Measurements from ENCODE around the gene ARMC3.

The ARMC3 gene

DNA sequence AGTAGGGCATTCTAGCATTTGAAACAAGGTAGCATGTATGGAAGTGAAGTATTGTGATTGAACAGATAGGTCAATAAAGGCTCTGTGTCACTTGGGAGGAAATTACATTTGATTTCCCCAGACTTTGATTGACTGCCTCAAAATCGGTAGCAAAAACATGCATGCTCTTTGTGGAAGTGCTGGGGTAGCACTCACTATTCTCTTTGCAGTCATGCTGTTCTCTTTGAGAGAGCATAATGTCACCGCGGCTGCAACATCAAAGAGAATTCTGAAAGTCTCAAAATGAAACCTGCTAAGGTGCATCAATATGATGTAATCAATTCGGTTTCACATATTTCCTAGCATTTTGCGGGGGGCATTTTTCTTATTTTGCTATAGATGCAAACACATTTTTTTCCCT lies 64.2 kb downstream of the ARMC3 start:
- FAIRE-seq (no peak), DNase-seq (ENCODE audit: low spot score) (no peak)

DNA sequence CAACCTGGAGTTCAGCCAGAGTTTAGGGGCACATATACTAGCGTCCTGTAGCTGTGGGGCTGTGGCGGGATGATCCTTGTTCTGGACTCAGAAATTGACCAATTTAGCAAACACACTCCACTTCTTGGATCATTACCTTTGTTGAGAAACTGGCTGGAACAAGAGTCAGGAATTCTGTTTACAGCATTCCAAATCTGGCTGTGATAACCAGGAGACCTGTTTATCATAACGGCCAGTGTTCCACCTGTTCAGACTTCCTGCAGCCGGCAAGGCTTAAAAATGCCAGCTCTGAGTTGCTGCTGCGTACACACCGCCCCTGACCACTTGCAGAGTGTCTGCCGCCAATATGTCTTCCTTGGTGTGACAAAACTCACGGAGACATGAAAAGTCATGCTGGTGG lies 64.8 kb downstream of the ARMC3 start:
- DNase-seq (ENCODE audit: low spot score) (no peak), FAIRE-seq (no peak)

DNA sequence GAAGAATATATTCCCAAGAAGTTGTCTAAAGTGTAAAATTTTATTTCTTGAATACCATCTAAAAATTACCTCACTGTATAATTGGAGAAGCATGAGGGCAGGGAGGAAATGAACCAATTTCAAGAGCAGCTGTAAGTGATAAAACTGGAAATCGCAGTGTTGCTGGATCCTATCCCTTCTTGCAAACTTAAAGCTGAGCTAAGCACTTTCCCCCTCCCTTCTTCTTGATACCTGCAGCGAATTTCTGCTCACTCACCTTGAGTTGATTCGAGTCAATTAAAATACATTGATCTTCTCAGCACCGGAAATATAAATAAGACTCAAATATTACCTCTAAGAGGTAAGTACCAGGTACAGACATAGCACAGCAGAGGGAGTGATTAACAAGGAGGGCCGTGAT lies 65.5 kb downstream of the ARMC3 start:
- no peak for DNase-seq (ENCODE audit: low spot score)
- FAIRE-seq: no peak

DNA sequence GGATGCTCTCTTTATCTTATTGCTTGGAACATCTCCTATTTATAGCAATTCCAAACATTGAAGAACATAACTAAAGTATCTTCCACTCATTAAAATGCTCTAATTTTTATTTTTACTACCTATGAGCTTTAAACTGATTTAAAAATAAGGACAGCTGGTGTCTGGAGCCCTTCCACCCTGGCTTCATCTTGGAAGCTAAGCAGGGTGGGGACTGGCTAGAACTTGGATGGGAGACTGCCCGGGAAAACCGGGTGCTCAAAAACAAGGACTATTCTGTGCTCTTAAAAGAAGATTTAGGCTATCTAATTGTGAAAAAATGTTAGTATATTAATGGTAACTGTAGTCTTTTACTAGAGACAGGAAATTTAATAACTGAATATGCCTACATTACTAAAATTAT lies 69.2 kb downstream of the ARMC3 start:
- no peak for FAIRE-seq
- no peak for DNase-seq (ENCODE audit: low spot score)

DNA sequence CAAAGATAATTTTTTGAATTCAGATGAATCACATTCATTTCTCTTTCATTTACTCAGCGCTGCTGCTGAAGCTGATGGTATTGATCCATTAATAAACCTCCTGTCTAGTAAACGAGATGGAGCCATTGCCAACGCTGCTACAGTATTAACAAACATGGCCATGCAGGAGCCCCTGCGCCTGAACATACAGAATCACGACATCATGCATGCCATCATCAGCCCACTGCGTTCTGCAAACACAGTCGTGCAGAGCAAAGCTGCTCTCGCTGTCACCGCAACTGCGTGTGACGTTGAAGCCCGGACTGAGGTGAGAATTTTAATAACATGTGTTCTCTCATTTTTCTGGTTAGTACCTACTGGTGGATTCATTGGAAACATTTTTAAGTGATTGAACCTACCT lies 70.2 kb downstream of the ARMC3 start:
- no peak for FAIRE-seq

DNA sequence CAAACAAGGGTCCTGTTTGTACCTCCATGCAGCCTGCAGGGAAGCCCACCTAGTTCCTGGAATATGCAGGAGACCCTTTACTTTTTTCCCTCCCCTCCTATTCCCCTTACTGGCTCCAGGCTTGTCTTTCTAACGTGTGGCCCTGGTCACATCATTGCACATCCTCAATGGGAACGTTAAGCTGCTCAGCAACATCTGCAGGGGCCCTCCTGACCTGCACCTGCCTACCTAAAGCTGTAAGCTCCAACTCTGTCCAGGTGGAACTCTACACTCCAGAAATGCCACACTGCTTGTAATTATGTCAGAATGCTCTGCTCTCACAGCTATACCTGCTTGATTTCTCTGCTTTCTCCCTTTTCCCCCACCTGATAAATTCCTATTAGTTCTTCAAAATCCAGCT lies 72.1 kb downstream of the ARMC3 start:
- no peak for FAIRE-seq
- no peak for DNase-seq (ENCODE audit: low spot score)

More for the DNA sequence above, 70.2 kb downstream of the ARMC3 start:
- DNase-seq (ENCODE audit: low spot score): no peak

DNA sequence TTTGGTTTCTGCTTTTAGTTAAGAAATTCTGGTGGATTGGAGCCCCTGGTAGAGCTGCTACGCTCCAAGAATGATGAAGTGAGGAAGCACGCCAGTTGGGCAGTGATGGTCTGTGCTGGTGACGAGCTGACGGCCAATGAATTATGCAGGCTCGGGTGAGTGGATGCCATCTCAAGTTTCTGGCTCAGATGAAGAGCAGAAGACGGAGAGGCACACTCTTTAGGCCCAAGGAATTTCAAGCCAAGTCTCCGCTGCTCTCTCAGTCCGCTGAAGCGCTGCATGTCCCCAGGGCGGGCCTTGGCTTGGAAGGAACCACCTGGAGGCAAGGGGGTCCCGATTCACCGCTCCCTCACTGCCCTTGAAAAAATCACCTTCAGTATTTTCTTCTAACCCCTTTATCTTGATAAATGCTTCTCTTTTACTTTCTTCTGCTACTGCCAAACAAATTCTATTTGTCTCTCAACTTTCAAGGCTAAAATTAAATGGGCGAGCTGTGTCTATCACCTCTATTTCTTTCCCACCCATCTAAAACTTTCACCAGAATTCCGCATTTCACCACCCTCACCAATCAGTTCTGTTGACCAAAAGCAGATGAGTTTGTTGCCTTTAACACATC lies 74.2 kb downstream of the ARMC3 start:
- FAIRE-seq (no peak), DNase-seq (ENCODE audit: low spot score) (no peak)

DNA sequence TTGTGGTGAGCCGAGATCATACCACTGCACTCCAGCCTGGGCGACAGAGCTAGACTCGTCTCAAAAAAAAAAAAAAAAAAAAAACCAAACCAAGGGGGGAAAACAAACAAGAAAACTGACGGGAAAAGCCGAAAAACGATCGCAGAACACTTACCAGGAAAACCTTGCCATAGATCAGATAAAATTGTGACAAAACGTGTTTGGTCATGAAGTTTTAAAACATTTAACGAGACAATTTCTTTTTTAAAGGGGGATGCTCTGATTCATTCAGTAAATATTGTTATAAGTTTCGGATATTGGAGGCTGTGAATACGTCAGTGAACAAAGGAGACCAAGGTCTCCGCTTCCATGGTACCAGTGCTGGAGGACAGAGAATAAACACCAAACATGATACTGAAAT lies 77.3 kb downstream of the ARMC3 start:
- no peak for FAIRE-seq
- no peak for DNase-seq (ENCODE audit: low spot score)

DNA sequence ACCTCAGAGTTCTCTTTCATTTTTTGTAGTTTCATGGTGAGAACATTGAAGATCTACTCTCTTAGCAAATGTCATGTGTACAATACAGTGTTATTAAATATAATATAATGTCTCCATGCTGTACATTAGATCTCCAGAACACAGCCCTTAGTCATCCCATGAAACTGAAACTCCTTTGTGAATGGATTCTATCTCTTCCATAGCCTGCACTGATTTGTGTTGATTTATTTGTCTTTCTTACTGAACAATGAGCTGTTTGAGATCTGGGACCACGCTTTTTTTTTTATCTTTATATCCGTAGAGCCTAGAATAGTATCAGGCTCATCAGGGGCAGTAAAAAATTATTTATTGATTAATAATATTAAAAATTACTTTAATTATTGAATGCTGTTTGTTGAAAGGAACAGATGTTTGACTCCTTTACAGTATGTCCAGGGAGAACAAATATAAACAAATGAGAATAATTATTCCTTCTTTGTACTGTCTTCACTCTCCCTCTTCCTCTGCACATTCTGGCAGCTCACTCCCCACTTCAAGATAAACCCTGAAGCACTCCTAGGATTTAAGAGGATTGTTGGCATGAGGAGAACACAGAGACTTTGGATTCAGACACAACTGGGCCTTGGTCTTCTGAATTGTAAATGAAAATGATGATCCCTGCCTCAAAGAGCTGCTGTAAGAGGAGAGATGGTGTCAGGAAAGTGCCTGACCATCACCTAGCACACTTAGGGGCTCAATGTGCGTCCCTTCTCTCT lies 85.9 kb downstream of the ARMC3 start:
- FAIRE-seq (no peak), DNase-seq (ENCODE audit: low spot score) (no peak)

DNA sequence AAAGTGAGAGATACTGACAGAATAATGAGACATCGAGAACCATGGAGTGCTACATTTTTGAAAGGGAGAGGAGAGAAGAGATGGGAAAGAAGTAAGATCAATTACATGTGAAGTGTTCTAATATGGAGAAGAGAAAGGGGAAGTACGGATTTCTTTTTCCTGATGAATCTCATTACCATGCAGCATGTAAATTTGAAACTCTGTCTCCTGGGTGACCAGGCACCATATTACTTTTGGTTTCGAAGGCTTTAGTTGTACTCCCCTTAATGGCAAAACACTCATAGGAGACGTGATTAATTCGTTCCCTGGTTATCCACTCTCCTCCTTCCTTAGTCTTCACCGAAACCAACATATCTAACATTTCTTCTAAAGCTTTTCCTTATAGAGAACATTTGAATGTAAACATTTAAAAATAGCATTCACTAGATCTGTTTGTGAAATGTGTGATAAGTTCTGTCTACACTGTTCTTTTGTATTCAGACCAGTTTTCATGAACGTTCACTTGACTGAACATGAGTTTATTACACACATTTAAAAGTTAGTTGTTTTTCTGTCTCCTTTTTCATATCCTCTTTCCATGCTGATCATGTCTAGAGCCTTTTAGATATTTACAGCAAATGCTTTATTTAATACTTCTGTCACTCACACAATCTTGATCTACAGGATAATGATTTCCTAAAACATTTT lies 87.3 kb downstream of the ARMC3 start:
- FAIRE-seq (no peak), DNase-seq (ENCODE audit: low spot score) (no peak)

DNA sequence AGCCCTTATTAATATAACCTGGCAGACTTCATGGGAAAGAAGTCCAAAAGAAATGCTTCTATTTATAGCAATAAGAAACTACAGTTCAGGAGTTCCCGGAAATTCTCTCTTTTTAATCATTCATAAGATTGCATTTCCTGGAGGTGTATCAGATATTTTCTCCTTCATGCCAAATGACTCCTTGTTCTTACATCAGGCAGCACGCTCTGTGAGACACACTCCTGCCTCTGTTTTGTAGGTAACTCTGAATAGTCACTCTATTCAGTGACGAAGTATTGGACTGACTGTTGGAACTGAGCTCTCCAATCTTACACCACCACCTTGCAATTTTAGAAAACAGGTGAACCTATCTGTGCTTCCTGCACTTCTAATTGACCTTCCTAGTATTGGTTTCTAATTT lies 88.8 kb downstream of the ARMC3 start:
- FAIRE-seq: no peak
- DNase-seq (ENCODE audit: low spot score): no peak

DNA sequence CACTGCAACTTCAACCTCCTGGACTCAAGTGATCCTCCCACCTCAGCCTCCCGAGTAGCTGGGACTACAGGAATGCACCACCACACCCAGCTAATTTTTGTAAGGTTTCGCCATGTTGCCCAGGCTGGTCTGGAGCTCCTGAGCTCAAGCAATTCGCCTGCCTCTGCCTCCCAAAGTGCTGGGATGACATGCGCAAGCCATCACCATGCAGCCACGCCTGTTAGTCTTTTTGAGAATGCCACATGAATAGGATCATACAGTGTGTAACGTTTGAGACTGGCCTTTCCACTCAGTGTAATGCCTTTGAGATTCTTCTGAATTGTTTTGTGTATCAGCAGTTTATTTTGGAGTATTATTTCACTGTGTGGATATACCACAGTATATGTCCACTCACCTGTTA lies 91.8 kb downstream of the ARMC3 start:
- FAIRE-seq: no peak
- no peak for DNase-seq (ENCODE audit: low spot score)

DNA sequence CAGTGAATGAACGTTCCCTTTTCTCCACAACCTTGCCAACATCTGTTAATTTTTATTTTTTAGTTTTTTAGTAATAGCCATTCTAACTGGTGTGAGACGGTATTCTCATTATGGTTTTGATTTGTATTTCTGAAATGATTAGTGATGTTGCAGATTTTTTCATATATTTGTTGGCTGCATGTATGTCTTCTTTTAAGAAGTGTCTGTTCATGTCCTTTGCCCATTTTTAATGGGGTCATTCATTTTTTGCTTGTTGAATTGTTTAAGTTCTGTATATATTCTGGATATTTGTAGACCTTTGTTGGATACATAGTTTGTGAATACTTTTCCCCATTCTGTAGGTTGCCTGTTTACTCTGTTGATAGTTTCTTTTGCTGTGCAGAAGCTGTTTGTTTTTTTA lies 93.6 kb downstream of the ARMC3 start:
- FAIRE-seq (no peak), DNase-seq (ENCODE audit: low spot score) (no peak)

DNA sequence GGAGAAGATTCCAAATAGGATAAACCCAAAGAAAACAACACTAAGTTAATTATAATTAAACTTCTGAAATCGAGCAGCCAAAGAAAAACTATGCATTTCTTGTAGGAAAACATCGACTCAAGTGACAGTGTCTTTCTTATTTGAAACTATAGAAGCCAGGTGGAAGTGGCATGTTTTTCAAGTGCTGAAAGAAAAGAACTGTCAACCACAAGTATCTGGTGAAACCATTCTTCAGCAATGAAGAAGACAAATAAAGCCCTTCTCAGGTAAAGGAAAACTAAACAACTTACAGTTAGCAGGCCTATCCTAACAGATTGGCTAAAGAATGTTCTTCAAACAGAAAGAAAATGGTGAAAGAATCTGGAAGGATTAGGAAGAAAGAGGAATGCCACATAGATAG lies 96.1 kb downstream of the ARMC3 start:
- FAIRE-seq: no peak

DNA sequence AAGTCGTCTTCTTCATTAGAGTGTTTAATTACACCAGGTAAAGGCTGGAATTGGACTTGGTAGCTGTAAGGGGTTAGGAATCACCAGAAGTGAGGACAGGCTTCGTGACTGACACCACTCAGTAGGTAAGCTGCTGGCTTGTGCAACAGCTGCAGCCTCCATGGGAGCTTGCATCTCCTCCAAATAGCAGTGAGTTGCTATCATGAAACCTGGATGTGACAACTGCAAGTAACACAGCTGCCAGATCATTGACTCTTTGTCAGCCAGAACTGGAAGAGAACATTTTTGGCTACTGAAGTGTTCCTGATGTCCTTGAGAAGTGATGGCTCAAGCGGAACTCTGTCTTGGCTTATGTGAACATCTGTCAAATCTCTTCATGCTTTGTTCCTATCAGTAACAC lies 103.5 kb downstream of the ARMC3 start:
- FAIRE-seq: no peak
- DNase-seq (ENCODE audit: low spot score): no peak

More for the DNA sequence above, 96.1 kb downstream of the ARMC3 start:
- no peak for DNase-seq (ENCODE audit: low spot score)

DNA sequence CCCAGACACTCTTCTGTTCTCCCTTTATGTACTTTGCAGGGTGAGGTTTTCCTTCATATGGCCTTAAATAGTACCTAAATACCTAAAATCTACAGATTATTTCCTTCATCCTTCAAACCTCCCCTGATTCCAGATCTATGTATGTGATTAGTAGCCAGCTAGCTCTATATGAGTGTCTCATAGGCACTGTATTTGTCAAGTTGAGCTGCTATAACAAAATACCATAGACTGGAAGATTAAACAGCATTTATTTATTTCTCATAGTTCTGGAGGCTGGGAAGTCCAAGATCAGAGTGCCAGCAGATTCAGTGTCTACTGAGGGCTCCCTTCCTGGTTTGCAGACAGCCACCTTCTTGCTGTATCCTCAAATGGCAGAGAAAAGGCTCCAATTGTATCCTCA lies 106.9 kb downstream of the ARMC3 start:
- FAIRE-seq (no peak), DNase-seq (ENCODE audit: low spot score) (no peak)

DNA sequence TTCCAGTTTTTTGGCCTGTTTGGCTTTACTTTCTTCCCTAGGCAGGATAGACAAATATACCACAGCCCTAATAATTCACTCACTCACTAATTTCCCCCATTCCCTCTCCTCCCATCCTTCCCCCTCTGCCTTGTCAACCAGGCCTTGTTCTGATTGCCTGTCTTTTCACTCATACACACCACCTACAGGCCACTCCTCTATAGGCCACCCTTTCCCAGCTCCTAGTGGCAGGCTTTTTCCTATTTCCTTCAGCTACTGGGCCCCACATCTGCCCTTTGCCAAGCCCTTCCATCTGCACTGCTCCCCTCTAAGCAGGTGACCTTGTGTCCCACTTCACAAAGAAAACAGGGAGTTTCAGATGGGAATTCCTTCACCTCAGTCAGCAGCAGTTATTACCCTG lies 107.7 kb downstream of the ARMC3 start:
- DNase-seq (ENCODE audit: low spot score) (no peak), FAIRE-seq (no peak)

DNA sequence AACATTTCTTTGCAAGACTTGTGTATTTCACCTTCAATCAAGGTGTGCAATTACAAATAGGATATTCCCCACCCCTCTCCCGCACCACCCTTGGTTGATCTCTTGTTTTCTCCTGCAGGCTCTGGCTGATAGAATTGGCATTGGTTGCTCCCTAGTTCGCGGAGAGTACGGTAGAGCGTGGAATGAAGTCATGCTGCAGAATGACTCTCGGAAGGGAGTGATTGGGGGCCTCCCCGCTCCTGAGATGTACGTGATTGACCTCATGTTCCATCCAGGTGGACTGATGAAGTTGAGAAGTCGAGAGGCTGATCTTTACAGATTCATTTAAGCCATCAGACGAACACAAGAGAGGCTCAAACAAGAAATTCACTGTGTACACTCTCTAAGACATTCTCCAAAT lies 109.3 kb downstream of the ARMC3 start:
- FAIRE-seq (no peak), DNase-seq (ENCODE audit: low spot score) (no peak)

DNA sequence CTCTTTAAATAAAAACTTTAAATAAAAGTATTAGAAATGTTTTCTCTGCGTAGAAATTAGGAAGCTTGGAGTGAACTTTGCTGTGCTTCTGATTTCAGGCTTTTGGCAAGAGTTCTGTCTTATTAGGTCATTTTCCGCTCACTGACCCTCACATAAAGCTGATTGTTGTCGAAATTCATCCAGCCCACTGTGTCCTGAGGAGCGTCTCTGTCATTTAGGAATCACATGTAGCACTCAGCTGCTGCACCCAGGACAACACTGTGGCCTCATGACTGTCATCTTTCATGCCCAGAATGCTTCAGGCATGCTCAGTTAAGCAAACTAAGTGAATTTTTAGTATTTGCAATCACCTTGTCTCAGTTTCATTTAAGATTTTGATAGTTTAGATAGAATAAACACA lies 109.7 kb downstream of the ARMC3 start:
- DNase-seq (ENCODE audit: low spot score) (no peak), FAIRE-seq (no peak)

DNA sequence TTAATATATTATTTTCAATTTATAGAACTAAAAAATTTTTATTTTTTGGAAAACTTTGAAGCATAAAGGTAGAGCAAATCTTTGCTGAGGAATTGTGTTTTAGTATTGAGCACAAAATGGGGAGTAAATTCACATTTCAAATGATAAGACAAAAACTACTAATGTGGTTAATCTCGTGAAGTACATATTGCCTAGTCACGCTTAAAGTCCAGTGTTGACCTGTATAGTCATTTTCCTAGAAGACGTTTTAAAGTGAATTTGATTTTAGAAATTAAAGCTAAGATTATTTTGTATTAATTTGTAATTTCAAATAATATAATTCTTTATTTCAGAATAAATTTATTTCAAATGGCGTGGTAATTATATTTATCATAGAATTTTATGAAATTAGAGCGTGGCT lies 110.3 kb downstream of the ARMC3 start:
- FAIRE-seq: no peak
- no peak for DNase-seq (ENCODE audit: low spot score)

DNA sequence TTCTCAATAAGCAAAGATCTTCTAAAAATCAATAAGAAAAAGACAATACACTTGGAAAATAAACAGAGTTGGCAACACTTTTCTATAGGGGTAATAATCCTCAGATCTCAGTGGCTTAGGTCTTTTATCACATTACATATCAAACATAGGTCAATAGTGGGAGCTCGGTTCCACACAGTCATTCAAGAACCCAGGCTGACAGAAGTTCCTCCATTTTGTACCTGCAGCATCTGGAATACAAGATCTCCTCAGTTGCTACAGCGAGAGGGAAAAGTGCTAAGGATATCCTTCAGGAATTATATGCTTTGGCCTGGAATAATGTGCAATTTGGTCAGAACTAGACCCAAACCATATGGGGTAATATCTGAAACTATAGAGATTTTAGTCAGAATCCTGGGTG lies 112.1 kb downstream of the ARMC3 start:
- DNase-seq (ENCODE audit: low spot score): no peak

DNA sequence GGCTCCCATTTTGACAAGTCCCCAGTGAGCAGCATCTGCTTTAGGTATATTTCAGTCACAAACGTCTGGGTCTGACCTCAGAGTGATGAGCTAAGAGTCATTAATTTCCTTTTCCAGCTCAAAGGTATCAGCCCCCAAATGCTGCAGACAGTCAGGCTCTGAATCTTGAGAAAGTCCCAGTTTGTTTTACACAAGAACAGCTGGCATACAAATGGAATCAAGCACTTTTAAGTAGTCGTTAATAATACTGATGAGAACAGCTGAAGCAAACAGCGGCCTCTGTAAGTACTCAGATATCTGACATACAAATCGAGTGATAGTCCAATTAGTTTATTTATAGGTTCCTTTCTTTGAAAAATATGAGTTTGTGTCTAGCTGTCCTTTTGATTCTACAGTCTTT lies 118.2 kb downstream of the ARMC3 start:
- DNase-seq (ENCODE audit: low spot score) (no peak), FAIRE-seq (no peak)

More for the DNA sequence above, 112.1 kb downstream of the ARMC3 start:
- no peak for FAIRE-seq
